Measurements from ENCODE around the gene DFFB. TPM values are rescaled to one million over a fixed set of nuclear protein-coding genes. Genes with fewer than 3 reads are reported as not detected.

The DFFB gene
- total and polyA plus RNA-seq, 2 of the 13 experiments (the other 11 are each of a cell fraction or from before 2014, with no cell fraction given), result 4.6 to 9.3 TPM

DNA sequence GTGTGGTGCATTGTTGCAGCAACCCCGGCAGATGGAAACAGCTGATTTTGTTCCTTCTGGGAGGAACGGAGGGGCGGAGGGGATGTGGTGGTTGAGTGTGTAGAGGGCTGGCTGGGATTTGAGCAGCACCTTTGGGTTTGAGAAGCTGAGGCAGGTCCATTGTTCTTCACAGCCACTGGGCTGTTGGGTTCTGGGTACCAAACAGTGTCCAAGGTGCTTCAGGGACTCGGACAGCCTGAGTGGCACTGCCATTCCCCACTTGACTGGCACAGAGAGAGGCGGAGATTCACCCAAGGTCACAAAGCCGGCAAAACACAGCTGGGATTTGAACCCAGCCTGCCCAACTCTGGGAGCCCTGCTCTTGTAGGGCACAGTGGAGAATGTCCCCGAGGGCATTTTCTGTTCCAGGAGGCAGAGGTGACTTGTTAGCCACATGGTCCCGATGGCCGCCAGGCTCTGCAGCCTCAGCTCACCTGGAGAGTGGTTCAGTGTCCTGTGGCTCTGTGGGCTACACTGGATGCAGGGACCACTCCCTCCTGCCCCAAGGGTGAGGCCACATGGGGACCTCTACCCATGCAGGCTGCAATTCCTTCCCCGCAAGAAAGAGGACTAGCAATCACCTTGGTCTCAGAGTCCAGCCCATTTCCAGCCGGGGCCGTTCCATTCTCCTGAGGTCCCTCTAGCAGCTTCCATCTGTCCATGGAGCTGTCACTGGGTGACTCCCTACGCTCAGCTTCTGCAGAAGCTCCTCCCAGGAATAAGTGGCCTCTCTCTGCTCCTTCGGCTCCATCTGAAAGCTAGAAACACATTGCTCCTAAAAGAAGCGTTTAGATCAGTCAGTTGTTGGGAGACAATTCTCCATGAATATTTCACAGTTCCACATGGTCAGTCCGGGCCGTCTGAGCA lies 74.0 kb downstream of the DFFB start:
- Histone ChIP-seq H3K36me3 (replicated peaks in 1 of 2; ENCODE audit: control insufficient read depth in 1 of 2, insufficient read depth in 2 of 2, low read length in 2 of 2) (no peaks in the 10 kb centered on the region), H3K4me1 (ENCODE audit: insufficient read depth, low read length) (no peaks in the 10 kb centered on the region), H3K4me2 (ENCODE audit: low read depth, low read length) (no peak overlapping the region), H3K9ac (ENCODE audit: insufficient read depth, low read depth, low read length) (no peak overlapping the region), H2AFZ (ENCODE audit: low read length) (no peak overlapping the region), H3K27ac (ENCODE audit: extremely low read length, insufficient read depth, low read length) (no peak overlapping the region), H3K9me3 (ENCODE audit: low read length) (no peaks in the 10 kb centered on the region), H3K4me3 (replicated peaks in 1 of 3; ENCODE audit: insufficient read depth in 1 of 3, low read depth in 2 of 3, low read length in 3 of 3) (no peak overlapping the region), H3K27me3 (ENCODE audit: control insufficient read depth in 1 of 2, insufficient read depth in 2 of 2, low read length in 2 of 2) (peaks cover 8 to 43% of the 10 kb centered on the region in 2 experiments), H3K79me2 (ENCODE audit: insufficient read depth, low read length) (no peaks in the 10 kb centered on the region), H4K20me1 (ENCODE audit: insufficient read depth, low read length) (no peaks in the 10 kb centered on the region)
- no peak for FAIRE-seq
- POLR2A ChIA-PET, result no interaction called here
- no peak for DNase-seq (ENCODE audit: low spot score)
- CTCF ChIA-PET (ENCODE audit: low intra/inter-chr PET ratio, low total read pairs), result no interaction called here
- 13% methylated on average over 8 of the region's 17 CpGs for WGBS (ENCODE audit: low lambda C conversion rate)
- no TSS peak for BruUV-seq (replicated peaks)
- in situ Hi-C loops (cut with HindIII; ENCODE audit: extremely low pct_ligation_motif_present, low pct_unique_long_range_greater_than_20kb), result no loop called here
- intact Hi-C loops (cut with micrococcal nuclease; ENCODE audit: unreplicated experiment), result no loop called here
- ATAC-seq, result peak; percentile 25; the same call in 2 of the 3 replicates
- TF ChIP-seq ZNF24 (IDR thresholded peaks at IDR 0.05) (no peak), ARHGAP35 (CRISPR knock-in tag; IDR thresholded peaks at IDR 0.05; ENCODE audit: borderline replicate concordance) (no peak), MAF1 (CRISPR knock-in tag; IDR thresholded peaks at IDR 0.05; ENCODE audit: borderline replicate concordance) (no peak), KLF12 (CRISPR knock-in tag; IDR thresholded peaks at IDR 0.05; ENCODE audit: borderline replicate concordance) (no peak), NR2F6 (IDR thresholded peaks at IDR 0.05) (no peak), NR2F6 (CRISPR knock-in tag; IDR thresholded peaks at IDR 0.05) (no peak), GATAD1 (CRISPR knock-in tag; IDR thresholded peaks at IDR 0.05) (no peak), ZNF576 (CRISPR knock-in tag; IDR thresholded peaks at IDR 0.05) (no peak), HOMEZ (CRISPR knock-in tag; IDR thresholded peaks at IDR 0.05; ENCODE audit: low read depth) (no peak), IKZF1 (IDR thresholded peaks at IDR 0.05) (no peak), EED (CRISPR knock-in tag; IDR thresholded peaks at IDR 0.05) (no peak), MZF1 (CRISPR knock-in tag; IDR thresholded peaks at IDR 0.05; ENCODE audit: borderline replicate concordance) (no peak)
- TF ChIP-seq, protein P1, sequence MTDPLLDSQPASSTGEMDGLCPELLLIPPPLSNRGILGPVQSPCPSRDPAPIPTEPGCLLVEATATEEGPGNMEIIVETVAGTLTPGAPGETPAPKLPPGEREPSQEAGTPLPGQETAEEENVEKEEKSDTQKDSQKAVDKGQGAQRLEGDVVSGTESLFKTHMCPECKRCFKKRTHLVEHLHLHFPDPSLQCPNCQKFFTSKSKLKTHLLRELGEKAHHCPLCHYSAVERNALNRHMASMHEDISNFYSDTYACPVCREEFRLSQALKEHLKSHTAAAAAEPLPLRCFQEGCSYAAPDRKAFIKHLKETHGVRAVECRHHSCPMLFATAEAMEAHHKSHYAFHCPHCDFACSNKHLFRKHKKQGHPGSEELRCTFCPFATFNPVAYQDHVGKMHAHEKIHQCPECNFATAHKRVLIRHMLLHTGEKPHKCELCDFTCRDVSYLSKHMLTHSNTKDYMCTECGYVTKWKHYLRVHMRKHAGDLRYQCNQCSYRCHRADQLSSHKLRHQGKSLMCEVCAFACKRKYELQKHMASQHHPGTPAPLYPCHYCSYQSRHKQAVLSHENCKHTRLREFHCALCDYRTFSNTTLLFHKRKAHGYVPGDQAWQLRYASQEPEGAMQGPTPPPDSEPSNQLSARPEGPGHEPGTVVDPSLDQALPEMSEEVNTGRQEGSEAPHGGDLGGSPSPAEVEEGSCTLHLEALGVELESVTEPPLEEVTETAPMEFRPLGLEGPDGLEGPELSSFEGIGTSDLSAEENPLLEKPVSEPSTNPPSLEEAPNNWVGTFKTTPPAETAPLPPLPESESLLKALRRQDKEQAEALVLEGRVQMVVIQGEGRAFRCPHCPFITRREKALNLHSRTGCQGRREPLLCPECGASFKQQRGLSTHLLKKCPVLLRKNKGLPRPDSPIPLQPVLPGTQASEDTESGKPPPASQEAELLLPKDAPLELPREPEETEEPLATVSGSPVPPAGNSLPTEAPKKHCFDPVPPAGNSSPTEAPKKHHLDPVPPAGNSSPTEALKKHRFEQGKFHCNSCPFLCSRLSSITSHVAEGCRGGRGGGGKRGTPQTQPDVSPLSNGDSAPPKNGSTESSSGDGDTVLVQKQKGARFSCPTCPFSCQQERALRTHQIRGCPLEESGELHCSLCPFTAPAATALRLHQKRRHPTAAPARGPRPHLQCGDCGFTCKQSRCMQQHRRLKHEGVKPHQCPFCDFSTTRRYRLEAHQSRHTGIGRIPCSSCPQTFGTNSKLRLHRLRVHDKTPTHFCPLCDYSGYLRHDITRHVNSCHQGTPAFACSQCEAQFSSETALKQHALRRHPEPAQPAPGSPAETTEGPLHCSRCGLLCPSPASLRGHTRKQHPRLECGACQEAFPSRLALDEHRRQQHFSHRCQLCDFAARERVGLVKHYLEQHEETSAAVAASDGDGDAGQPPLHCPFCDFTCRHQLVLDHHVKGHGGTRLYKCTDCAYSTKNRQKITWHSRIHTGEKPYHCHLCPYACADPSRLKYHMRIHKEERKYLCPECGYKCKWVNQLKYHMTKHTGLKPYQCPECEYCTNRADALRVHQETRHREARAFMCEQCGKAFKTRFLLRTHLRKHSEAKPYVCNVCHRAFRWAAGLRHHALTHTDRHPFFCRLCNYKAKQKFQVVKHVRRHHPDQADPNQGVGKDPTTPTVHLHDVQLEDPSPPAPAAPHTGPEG (CRISPR knock-in tag; IDR thresholded peaks at IDR 0.05), result no peak
- TF ChIP-seq, protein P2, sequence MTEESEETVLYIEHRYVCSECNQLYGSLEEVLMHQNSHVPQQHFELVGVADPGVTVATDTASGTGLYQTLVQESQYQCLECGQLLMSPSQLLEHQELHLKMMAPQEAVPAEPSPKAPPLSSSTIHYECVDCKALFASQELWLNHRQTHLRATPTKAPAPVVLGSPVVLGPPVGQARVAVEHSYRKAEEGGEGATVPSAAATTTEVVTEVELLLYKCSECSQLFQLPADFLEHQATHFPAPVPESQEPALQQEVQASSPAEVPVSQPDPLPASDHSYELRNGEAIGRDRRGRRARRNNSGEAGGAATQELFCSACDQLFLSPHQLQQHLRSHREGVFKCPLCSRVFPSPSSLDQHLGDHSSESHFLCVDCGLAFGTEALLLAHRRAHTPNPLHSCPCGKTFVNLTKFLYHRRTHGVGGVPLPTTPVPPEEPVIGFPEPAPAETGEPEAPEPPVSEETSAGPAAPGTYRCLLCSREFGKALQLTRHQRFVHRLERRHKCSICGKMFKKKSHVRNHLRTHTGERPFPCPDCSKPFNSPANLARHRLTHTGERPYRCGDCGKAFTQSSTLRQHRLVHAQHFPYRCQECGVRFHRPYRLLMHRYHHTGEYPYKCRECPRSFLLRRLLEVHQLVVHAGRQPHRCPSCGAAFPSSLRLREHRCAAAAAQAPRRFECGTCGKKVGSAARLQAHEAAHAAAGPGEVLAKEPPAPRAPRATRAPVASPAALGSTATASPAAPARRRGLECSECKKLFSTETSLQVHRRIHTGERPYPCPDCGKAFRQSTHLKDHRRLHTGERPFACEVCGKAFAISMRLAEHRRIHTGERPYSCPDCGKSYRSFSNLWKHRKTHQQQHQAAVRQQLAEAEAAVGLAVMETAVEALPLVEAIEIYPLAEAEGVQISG (CRISPR knock-in tag; IDR thresholded peaks at IDR 0.05), result no peak

Measured in HepG2 (cell line).